Measurements from ENCODE around the gene CSN1S1.

The CSN1S1 gene

DNA sequence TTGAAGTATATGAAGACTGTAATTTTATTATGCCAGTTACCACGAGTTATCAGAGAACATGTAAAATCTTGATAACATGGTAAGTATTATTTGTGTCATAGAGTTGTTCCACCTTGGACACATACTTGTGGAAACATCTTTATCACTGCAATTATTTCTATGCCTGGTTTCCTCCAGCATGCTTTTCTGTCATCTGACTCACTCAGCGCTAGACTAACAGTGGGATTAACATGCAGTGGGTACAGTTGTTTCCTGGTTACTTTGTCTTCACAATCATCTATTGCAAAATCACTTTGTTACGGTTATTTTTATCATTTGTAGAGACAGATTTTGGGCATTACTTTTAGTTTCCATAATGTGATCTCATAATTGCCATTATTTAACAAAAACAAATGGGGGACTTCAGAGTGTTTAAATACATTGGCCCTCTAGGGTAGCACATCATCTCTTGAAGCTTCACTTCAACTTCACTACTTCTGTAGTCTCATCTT is 64.7 kb downstream of the CSN1S1 start, which contains the start of gene STATH:
STATH (plus strand) TSS at position 441 of the 491 bp plus-strand sequence. CDS start 2,472 bp downstream, outside the sequence.
- DNase-seq: no peak
